K562 (cell line): ENCODE data around the gene ZBTB7A. TPM values are rescaled to one million over a fixed set of nuclear protein-coding genes. Genes with fewer than 3 reads are reported as not detected.
A peak's percentile ranks its signal among the peaks of the same experiment; 100 is the strongest.

Experiments used
- CHD1 ChIP-seq: fragments of 200-600 bp; sonication (generic); IDR thresholded peaks from one replicate; pipeline ENCODE4 v1.6.1; 2012; ENCODE audit warnings: mild to moderate bottlenecking, moderate library complexity, low read length, inconsistent platforms
- DNMT1 ChIP-seq: fragments of 450-650 bp; IDR thresholded peaks from 2 replicates; pipeline ENCODE4 v1.6.1; 2016; ENCODE audit warnings: antibody characterized with exemption, mild to moderate bottlenecking
- ETS2 ChIP-seq: IDR thresholded peaks from 2 replicates; pipeline ENCODE4 v1.6.1; 2016; ENCODE audit warnings: borderline replicate concordance, missing genetic modification characterization, mild to moderate bottlenecking, moderate library complexity, missing compliant biosample characterization; ENCODE audit not compliant: poor library complexity, severe bottlenecking
- FOS ChIP-seq: IDR thresholded peaks from 3 replicates; pipeline ENCODE4 v1.6.1; 2011; ENCODE audit not compliant: insufficient read length; ENCODE audit errors: extremely low read depth
- MAZ ChIP-seq, 2 experiments: fragments of 450-650 bp in 1 of 2; sonication (generic) in 1 of 2; formaldehyde crosslinking; IDR thresholded peaks in 1 of 2; conservative IDR thresholded peaks in 1 of 2; 2 replicates each; pipeline versions ENCODE4 v1.4.0 to v1.5.0; 2020; ENCODE audit warnings: mild to moderate bottlenecking in 1 of 2, missing genetic modification reagents in 1 of 2
- MCM2 ChIP-seq: fragments of 450-650 bp; IDR thresholded peaks from 2 replicates; pipeline ENCODE4 v1.6.1; 2017; ENCODE audit warnings: low read depth, mild to moderate bottlenecking
- MEIS2 ChIP-seq: fragments of 450-650 bp; IDR thresholded peaks from 2 replicates; pipeline ENCODE4 v1.6.1; 2014; ENCODE audit warnings: mild to moderate bottlenecking; ENCODE audit not compliant: partially characterized antibody
- SIN3A ChIP-seq, 2 experiments: fragments of 150-350 bp in 1 of 2; IDR thresholded peaks; 2 replicates each; pipeline ENCODE4 v1.6.1; 2011 to 2016; ENCODE audit warnings: borderline replicate concordance in 2 of 2, low read depth in 2 of 2, low read length in 2 of 2, mild to moderate bottlenecking in 2 of 2, moderate library complexity in 2 of 2; ENCODE audit not compliant: control insufficient read depth in 1 of 2
- TGIF2 ChIP-seq: sonication (generic); formaldehyde crosslinking; IDR thresholded peaks from 2 replicates; pipeline ENCODE4 v1.8.1; 2022; ENCODE audit warnings: mild to moderate bottlenecking, missing genetic modification reagents, moderate library complexity
- ZNF431 ChIP-seq: sonication (generic); formaldehyde crosslinking; IDR thresholded peaks from 2 replicates; pipeline ENCODE4 v1.8.0; 2022; ENCODE audit warnings: mild to moderate bottlenecking, missing genetic modification reagents
- polyA plus RNA-seq, 8 experiments: library from polyadenylated mRNA; depleted of rRNA in 4 of 8; stranded (reverse) in 5 of 8; unstranded in 3 of 8; fragments of >200 nt; fragmentation: Nextera tagmentation in 2 of 8; fragmentation: Illumina TruSeq in 1 of 8; extraction: Ambion mirVana in 2 of 8; extraction: Trizol in 1 of 8; gene quantifications; 2 replicates each; pipeline versions ENCODE4 v1.2.1 to v1.2.3, GENCODE V29; 2011 to 2014; ENCODE audit warnings: inconsistent platforms in 1 of 8, missing spikeins in 1 of 8
- total RNA-seq, 7 experiments: library from RNA; depleted of rRNA in 6 of 7; stranded (reverse); fragments of >200 nt in 6 of 7; fragmentation: Illumina TruSeq in 2 of 7; extraction: Trizol in 2 of 7; gene quantifications; 2 replicates each; pipeline versions ENCODE4 v1.2.1 to v1.2.3, GENCODE V29; 2011 to 2021; ENCODE audit warnings: low replicate concordance in 1 of 7
- TF ChIP-seq, protein P1 (sequence below): fragments of 250-450 bp; sonication (Bioruptor Pico); IDR thresholded peaks from 2 replicates; pipeline ENCODE4 v1.4.0; 2020; ENCODE audit warnings: mild to moderate bottlenecking, moderate library complexity, borderline replicate concordance
- TF ChIP-seq, protein P2 (sequence below): sonication (generic); formaldehyde crosslinking; IDR thresholded peaks from 2 replicates; pipeline ENCODE4 v1.9.0; 2022; ENCODE audit warnings: mild to moderate bottlenecking, missing genetic modification reagents
- TF ChIP-seq, protein P3 (sequence below): IDR thresholded peaks from 3 replicates; pipeline ENCODE4 v1.6.1; 2011; ENCODE audit warnings: borderline replicate concordance, mild to moderate bottlenecking, moderate library complexity; ENCODE audit not compliant: insufficient read length; ENCODE audit errors: extremely low read depth
- TF ChIP-seq, protein P4 (sequence below): fragments of 450-650 bp; IDR thresholded peaks from 2 replicates; pipeline ENCODE4 v1.7.1; 2018; ENCODE audit warnings: mild to moderate bottlenecking, low read depth; ENCODE audit not compliant: partially characterized antibody

ZBTB7A gene
- total and polyA plus RNA-seq, 9 of the 15 experiments (the other 6 are each of a cell fraction or from before 2014, with no cell fraction given) = 0.11 to 34.0 (median 4.6) TPM

DNA sequence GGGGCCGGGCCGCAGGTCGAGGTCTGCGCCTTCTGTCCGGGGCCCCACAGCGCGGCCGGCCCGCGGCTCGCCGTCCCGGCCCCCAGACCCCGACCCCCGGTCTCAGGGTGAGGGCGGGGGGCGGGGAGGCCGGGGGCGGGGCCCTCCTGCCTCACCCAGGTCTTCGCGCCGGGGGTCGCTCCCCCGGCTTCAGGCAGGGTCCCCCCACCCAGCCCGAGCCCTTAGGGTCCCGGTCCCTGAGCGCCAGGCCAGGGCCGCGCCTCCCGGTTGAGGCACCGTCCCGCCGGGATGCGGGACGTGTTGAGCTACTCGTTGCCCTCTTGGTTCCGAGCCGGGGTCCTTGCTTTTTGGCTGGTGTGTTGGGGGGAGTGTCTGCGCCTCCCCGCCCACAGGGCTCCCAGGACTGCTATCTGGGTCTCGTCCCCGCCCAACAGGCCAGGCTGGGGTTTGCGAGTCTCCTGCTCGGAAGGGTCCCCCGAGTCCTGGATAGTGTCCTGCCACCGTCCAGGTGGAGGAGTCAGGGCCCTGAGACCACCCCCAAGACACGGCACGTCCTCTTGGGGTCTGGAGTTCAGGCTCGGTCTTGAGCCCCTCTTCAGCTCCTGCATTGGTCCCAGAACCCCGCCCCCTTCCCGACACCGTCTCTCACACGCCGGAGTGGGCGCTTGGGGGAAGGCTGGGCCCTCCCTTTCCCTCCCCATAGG is 58.7 kb downstream of the ZBTB7A start (continued):
- TF ChIP-seq ZNF431 = peak; percentile 25; the same call in 1 of the 2 replicates
- no peak for TF ChIP-seq TGIF2 (CRISPR knock-in tag)
- TF ChIP-seq MEIS2 = no peak
- TF ChIP-seq, protein P1, sequence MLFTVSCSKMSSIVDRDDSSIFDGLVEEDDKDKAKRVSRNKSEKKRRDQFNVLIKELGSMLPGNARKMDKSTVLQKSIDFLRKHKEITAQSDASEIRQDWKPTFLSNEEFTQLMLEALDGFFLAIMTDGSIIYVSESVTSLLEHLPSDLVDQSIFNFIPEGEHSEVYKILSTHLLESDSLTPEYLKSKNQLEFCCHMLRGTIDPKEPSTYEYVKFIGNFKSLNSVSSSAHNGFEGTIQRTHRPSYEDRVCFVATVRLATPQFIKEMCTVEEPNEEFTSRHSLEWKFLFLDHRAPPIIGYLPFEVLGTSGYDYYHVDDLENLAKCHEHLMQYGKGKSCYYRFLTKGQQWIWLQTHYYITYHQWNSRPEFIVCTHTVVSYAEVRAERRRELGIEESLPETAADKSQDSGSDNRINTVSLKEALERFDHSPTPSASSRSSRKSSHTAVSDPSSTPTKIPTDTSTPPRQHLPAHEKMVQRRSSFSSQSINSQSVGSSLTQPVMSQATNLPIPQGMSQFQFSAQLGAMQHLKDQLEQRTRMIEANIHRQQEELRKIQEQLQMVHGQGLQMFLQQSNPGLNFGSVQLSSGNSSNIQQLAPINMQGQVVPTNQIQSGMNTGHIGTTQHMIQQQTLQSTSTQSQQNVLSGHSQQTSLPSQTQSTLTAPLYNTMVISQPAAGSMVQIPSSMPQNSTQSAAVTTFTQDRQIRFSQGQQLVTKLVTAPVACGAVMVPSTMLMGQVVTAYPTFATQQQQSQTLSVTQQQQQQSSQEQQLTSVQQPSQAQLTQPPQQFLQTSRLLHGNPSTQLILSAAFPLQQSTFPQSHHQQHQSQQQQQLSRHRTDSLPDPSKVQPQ = no peak
- TF ChIP-seq DNMT1 = no peak
- TF ChIP-seq CHD1 = peak; percentile 86
- TF ChIP-seq, protein P2, sequence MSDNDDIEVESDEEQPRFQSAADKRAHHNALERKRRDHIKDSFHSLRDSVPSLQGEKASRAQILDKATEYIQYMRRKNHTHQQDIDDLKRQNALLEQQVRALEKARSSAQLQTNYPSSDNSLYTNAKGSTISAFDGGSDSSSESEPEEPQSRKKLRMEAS = 0 out of 2 replicates have a peak, but pooled peaks have one; percentile 15
- TF ChIP-seq, protein P3, sequence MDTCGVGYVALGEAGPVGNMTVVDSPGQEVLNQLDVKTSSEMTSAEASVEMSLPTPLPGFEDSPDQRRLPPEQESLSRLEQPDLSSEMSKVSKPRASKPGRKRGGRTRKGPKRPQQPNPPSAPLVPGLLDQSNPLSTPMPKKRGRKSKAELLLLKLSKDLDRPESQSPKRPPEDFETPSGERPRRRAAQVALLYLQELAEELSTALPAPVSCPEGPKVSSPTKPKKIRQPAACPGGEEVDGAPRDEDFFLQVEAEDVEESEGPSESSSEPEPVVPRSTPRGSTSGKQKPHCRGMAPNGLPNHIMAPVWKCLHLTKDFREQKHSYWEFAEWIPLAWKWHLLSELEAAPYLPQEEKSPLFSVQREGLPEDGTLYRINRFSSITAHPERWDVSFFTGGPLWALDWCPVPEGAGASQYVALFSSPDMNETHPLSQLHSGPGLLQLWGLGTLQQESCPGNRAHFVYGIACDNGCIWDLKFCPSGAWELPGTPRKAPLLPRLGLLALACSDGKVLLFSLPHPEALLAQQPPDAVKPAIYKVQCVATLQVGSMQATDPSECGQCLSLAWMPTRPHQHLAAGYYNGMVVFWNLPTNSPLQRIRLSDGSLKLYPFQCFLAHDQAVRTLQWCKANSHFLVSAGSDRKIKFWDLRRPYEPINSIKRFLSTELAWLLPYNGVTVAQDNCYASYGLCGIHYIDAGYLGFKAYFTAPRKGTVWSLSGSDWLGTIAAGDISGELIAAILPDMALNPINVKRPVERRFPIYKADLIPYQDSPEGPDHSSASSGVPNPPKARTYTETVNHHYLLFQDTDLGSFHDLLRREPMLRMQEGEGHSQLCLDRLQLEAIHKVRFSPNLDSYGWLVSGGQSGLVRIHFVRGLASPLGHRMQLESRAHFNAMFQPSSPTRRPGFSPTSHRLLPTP = no peak
- TF ChIP-seq SIN3A (IDR thresholded peaks at IDR 0.05; ENCODE audit: borderline replicate concordance in 2 of 2, control insufficient read depth in 1 of 2, low read depth in 2 of 2, low read length in 2 of 2) = peak in 1 of 2 experiments; percentile 75; a peak in 1 of 4 replicates
- TF ChIP-seq ETS2 (tag) = no peak
- TF ChIP-seq MAZ (CRISPR knock-in tag; conservative IDR thresholded peaks at IDR 0.05 in 1 of 2, IDR thresholded peaks at IDR 0.05 in 1 of 2) = no peak; a peak in 1 of 4 replicates
- TF ChIP-seq FOS = no peak
- TF ChIP-seq MCM2 = no peak
- TF ChIP-seq, protein P4, sequence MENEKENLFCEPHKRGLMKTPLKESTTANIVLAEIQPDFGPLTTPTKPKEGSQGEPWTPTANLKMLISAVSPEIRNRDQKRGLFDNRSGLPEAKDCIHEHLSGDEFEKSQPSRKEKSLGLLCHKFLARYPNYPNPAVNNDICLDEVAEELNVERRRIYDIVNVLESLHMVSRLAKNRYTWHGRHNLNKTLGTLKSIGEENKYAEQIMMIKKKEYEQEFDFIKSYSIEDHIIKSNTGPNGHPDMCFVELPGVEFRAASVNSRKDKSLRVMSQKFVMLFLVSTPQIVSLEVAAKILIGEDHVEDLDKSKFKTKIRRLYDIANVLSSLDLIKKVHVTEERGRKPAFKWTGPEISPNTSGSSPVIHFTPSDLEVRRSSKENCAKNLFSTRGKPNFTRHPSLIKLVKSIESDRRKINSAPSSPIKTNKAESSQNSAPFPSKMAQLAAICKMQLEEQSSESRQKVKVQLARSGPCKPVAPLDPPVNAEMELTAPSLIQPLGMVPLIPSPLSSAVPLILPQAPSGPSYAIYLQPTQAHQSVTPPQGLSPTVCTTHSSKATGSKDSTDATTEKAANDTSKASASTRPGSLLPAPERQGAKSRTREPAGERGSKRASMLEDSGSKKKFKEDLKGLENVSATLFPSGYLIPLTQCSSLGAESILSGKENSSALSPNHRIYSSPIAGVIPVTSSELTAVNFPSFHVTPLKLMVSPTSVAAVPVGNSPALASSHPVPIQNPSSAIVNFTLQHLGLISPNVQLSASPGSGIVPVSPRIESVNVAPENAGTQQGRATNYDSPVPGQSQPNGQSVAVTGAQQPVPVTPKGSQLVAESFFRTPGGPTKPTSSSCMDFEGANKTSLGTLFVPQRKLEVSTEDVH = no peak
- TF ChIP-seq, all 486 proteins: peak for 10
